HG03439 (cell line): Measurements from ENCODE around the gene S1PR4.
A peak's percentile ranks its signal among the peaks of the same experiment; 100 is the strongest.

ENCODE experiments used
- ATAC-seq: cut with Tn5 transposase; IDR thresholded peaks from one replicate; pipeline ENCODE4 v1.9.1; 2021; ENCODE audit warnings: mild to moderate bottlenecking, moderate library complexity; ENCODE audit not compliant: unreplicated experiment

The S1PR4 gene, protein sequence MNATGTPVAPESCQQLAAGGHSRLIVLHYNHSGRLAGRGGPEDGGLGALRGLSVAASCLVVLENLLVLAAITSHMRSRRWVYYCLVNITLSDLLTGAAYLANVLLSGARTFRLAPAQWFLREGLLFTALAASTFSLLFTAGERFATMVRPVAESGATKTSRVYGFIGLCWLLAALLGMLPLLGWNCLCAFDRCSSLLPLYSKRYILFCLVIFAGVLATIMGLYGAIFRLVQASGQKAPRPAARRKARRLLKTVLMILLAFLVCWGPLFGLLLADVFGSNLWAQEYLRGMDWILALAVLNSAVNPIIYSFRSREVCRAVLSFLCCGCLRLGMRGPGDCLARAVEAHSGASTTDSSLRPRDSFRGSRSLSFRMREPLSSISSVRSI

DNA sequence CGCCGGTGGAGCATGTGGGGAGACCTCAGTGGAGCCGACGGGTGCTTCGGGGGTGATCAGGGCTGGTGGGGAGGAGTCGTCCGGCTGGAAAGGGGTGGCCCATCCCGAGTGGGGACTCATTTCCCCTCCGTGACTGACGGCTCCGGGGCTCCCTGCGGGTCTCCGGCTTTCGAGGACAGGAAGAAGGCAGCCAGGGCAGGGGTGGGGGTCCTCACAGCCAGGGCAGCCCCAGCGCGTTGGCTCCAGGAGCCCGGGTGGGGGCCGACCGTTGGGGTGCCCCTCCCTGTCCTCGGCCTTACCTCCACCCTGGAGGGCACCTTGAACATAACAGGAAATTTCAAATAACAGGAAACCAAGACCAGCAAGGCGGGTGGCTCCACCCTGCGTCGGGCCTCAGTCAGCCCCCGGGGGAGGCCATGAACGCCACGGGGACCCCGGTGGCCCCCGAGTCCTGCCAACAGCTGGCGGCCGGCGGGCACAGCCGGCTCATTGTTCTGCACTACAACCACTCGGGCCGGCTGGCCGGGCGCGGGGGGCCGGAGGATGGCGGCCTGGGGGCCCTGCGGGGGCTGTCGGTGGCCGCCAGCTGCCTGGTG lies at the start of gene S1PR4:
Gene S1PR4 (plus strand): TSS at position 393 of the 596 bp plus-strand sequence. CDS start 24 bp downstream, at position 417.
- peak; percentile 31 for ATAC-seq

DNA sequence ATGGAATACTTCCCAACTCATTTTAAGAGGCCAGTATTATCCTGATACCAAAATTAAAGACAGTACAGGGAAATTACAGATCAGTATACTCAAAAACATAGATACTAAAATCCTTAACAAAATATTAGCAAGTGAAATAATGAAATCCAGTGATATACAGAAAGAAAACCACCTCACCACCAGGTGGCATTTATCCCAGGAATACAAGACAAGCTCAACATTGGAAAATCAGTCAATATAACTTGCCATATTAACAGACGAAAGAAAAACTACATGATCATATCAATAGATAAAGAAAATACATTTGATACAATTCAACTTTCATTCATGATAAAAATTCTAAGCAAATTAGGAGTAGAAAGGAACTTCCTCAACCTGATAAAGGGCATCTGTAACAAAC lies 49.5 kb upstream of the S1PR4 start:
- no peak for ATAC-seq

DNA sequence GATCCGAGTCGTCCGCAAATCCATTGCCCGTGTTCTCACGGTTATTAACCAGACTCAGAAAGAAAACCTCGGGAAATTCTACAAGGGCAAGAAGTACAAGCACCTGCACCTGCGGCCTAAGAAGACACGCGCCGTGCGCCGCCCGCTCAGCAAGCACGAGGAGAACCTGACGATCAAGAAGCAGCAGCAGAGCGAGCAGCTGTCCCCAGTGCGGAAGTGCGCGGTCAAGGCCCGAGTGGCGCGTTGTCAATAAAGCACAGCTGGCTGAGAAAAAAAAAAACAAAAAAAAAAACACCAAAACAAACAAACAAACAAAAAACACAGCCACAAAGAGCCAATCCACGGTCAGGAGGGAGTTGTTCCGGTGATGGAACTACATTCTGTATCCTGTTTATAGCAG lies 47.4 kb upstream of the S1PR4 start:
- no peak for ATAC-seq

DNA sequence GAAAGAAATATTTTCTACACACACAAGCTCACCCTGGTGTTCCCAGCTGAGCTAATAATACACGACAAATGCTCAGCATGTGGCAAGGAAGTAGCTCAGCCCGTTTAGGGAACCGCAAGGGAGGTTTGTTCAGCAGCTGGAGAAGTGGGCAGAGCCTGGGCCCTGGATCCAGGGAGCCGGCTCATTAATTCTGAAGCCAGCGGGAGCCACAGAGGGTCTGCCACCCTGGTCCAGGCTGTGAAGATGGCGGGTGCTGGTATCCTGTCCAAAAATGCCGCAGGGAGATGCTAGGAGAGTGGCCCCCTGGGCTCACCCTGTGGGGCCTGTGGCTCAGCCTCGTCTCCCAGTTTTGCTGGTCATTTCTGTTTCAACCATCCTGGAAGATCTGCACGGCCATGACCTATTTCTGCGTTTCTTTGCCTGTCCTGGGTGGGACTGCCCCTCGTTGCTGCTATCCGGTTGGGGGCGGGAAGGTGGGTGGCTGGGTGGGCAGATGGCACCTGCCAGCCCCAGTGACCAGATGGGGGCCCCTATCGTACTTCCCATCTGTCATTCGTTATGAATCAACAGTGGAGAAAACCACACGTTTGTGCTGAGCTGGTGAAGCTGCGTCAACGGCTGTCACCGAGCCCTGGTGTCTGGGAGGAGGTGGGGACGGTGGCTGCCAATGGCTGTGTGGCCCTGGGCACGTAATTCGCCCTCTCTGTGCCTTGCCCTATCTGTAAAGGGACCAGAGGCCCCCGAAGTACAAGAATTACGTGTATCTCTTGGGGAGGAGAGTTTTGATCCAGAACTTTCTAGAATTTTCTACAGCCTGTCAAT lies 45.4 kb upstream of the S1PR4 start:
- peak; percentile 55 for ATAC-seq

DNA sequence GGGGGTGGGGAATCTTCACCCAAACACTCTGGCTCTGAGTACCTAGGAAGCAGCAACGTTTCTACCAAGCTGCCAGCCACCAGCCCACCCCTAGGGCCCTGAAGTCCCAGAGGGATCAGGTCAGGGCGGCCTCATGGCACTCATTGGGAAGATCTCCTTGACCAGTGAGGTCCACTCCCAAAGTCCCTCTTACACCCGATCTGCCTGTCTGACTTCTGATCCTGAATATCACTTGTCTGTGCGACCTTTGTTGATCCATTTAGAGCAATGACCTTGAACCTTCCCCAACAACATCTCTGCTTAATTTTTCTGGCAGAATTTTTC lies 44.8 kb upstream of the S1PR4 start:
- no peak for ATAC-seq

DNA sequence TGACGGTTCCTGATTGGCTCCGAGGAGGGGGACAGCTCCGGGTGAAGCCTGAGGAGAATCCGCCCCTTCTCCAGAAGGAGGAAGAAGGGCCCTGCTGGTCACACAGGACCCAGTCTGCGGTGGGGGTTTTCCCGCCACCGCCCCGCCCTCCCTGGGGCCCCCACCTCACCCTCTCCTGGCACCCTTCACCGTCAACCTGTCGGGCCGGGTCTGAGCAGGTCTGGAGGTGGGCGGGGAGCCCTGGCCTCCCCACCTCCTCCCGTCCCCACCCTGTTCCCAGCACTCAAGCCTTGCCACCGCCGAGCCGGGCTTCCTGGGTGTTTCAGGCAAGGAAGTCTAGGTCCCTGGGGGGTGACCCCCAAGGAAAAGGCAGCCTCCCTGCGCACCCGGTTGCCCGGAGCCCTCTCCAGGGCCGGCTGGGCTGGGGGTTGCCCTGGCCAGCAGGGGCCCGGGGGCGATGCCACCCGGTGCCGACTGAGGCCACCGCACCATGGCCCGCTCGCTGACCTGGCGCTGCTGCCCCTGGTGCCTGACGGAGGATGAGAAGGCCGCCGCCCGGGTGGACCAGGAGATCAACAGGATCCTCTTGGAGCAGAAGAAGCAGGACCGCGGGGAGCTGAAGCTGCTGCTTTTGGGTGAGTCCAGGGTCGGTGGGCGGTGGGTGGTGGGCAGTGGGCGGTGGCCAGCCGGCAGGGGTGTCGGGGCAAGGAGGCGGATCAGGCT lies 42.4 kb upstream of the S1PR4 start, which contains the start of gene GNA15:
Gene GNA15 (plus strand): TSS at position 73 of the 723 bp plus-strand sequence. CDS start 418 bp downstream, at position 491.
- no peak for ATAC-seq

DNA sequence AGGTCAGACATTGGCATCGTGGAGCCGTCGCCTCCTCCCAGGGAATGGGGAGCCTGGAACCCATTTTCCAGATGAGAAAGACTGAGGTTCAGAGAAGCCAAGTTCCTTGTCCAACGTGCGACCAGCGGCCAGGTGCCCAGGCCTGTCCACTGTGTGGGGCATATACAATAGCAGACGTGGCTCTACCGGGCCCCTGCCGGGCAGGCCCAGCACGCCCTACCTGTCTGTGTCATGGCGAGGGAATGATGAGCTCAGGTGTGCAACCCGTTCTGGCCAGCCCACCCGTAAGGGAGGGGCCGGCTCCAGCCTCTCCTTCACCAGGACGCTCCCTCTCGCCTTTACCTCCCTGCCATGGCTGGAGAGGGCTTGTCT lies 41.9 kb upstream of the S1PR4 start:
- no peak for ATAC-seq

DNA sequence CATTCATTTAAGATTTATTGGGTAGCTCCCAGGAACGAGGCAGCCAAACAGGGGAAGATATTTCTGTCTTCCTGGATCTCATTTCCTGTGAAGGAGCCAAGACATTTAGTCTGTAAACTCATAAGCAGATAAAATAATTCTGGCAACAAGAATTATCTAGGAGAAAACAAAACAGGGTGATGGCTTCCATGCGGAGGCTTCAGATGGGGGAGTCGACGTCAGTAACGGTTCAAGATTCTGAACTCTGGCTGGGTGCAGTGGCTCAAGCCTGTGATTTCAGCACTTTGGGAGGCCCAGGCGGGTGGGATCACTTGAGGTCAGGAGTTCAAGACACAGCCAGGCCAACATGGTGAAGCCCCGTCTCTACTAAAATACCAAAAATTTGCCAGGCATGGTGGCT lies 41.5 kb upstream of the S1PR4 start:
- ATAC-seq: no peak

DNA sequence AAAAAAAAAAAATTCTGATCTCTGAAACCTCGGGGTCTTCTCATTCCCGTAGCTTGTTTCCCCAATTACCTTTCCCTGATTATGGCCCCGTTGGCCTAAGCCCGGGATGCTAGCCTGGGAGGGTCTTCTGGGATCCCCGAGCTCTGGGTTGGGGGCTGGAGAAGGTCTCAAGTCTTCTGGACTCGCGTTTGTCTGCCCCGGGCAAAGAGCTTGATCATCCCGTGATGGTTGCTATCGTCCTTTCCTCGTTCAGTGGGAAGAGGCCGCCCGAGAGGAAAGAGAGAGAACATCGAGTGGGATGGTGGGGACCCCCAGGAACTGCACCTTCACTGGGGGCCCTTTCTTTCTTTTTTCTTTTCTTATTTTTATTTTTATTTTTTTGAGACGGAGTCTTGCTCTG lies 40.3 kb upstream of the S1PR4 start:
- no peak for ATAC-seq

DNA sequence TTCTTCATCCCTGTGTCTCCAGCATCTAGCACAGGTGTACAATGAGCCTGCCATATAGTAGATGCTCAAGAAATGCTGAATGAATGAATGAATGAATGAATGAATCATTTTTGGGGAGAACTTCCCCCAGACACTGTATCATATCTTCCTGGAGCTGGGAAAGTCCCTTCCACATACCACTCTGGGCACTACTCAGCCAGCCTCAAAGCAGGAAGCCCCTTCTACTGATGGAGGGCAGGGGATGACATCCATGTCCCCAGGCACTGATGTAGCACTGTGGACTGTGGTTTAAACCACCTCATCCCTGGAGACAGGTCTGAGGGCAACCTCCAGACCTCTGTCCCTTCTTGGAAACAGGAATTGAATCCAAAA lies 37.9 kb upstream of the S1PR4 start:
- no peak for ATAC-seq

DNA sequence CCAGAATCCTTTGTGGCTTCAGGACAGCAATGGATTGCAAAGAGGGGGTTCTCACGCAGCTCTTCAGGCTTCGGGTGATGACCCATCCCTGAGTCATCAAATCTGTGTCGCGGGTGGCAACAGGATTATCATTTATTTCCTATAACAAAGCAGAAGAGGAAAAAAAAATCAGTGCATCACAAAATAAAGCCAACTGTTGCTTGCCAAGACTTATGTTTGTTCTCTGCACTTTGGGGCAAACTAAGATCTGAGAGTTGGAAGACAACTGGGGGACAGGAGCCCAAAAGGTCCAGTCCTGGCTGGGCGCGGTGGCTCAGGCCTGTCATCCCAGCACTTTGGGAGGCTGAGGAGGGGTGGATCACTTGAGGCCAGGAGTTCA lies 36.3 kb upstream of the S1PR4 start:
- ATAC-seq: no peak

DNA sequence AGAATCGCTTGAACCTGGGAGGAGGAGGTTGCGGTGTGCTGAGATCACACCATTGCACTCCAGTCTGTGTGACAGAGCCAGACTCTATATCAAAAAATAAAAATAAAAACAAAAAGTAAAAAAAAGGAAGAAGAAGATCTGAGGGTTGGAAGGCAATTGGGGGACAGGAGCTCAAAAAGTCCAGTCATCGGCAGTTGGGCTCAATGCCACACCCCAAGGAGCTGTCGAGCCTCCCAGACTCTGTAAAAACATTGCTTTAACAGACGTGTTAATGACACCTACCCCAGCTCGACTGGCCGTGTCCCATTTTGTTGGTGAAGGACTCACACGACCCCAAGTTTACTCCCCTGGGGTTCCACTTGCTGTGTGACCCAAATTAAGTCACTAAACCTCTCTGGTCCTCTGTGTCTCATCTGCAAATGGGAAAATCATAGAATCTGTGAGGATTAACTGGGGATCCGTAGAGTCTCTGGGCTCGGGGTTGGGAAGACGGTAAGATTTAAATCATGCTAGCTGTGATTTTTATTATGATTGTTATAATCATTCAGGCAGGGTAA lies 35.7 kb upstream of the S1PR4 start:
- no peak for ATAC-seq

DNA sequence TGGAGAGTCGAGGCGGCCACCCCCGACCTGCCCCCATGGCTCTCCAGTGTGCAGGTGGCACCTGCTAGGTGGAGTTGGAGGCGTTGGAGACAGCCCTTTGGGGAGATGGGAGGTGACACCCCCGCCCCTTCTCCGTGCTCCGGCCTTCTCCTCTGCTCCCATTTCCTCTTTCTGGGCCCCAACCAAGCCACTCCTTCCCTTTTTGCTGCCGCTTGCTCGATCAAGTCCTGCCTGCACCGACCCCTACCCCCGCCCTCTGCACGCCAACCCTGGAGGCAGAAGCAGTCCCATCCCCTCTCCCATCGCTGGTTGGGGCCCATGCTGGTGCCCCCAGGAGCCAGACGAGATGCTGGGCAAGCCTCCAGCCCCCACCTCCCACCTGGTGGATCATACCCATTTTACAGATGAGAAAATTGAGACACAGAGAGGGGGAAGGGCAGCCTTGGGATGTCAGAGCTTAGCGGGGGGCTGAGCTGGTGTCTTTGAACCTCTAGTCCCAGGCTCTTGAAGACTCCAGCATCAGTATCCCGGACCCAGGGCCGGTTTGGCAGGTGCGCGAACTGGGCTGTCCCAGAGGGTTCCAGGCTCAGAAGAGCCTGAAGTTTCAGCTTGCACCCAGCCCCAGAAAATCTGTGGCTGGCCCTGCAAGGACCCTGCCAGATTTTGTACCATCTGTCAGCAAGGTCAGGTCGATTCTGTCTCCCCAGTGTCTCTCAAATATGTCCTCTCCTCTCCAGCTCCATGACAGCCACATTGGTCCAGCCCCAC lies 32.5 kb upstream of the S1PR4 start:
- ATAC-seq: no peak

DNA sequence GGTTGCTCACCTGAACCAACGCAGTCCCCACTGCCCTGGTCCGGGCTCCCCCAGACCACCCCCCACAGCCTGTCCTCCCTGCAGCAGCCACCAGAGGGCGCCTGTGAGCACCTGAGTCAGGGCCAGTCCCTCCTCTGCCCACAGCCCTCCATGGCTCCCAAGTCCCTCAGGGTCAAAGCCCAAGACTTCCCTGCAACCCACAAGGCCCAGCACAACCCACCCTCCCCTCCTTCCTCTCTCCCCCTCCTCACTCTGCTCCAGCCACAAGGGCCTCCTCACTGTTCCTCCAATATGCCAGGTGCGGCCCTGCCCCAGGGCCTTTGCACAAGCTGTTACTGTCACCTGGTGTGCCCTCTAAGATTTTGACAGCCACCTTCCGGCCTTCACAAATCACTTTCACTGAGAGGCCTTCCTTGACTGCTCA lies 31.9 kb upstream of the S1PR4 start:
- ATAC-seq: no peak

DNA sequence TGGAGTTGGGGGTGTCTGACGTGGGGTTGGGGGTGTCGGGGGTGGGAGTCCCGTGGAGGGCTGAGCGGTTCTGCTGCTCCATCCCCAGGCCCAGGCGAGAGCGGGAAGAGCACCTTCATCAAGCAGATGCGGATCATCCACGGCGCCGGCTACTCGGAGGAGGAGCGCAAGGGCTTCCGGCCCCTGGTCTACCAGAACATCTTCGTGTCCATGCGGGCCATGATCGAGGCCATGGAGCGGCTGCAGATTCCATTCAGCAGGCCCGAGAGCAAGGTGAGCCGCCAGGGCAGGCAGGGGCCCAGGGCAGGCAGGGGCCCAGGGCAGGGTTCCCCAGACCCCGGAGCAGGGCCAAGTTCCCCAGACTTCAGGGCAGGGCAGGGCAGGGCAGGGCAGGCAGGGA lies 30.1 kb upstream of the S1PR4 start:
- no peak for ATAC-seq

DNA sequence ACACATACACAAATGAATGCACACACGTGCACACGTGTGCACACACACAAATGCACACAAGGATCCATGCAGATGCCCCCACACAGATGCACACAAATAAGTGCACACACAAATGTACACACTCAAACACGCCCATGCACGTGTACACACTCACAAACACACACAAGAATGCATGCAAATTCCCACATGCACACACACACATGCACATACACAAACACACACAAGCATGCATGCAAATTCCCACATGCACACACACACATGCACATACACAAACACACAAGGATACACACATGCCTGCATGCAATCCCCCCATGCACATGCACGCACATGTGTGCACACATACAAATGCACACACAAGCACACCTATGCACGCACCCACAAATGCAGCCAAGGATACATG lies 29.5 kb upstream of the S1PR4 start:
- ATAC-seq: no peak

DNA sequence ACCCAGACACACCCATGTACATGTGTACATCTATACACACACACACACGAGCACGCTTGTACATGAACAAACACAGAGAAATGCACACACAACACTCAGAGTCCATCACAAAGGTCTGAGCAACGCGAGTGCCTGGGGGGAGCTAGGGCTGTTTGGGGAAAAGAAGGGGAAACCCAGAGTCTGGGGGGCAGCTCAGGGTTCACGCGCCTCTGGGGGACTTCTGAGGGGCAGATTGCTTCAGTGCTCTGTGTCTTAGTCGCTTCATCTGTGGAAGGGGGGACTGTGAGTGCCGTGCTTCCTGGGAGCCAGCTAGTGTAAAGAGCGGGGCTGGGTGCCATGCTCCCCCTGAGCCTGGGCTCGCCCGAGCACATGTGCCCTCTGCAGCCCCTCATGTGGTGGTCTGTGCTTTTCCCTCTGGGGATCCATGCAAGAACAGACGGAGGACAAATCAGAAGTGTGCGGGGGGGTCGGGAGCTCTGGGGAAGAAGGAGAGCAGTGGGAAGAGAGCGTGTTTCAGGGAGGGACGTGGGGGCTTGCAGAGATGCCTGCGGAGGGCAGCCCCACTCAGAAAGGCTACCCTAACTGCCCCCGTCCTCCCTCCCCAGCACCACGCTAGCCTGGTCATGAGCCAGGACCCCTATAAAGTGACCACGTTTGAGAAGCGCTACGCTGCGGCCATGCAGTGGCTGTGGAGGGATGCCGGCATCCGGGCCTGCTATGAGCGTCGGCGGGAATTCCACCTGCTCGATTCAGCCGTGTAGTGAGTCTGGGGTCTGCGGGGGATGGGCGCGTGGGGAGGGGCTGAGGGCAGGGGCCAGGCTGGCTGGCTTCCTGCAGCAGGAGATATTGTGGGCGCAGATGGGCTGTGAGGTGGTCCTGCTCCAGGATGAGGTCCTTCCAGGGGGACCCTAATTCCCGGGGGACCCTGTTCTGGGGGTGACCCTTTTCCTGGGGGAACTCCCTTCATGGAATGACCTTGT lies 28.8 kb upstream of the S1PR4 start:
- ATAC-seq: no peak

DNA sequence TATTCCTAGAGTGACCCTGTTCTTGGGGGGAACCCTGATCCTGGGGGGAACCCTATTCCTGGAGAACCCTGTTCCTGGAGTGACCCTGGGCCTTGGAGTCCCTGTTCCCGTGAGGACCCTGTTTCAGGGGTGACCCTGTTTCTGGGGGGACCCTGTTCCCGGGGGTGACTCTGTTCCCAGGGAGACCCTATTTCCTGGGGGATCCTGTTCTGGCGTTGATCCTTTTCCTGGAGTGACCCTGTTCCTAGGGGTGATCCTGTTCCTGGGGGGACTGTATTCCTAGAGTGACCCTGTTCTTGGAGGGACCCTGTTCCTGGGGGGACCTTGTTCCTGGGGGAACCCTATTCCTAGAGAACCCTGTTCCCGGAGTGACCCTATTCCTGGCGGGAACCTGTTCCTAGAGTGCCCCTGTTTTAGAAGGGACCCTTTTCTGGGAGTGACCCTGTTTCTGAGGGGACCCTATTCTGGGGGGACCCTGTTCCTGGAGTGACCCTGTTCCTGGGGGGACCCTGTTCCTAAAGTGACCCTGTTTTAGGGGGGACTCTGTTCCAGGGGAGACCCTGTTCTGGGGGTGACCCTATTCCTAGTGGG lies 27.7 kb upstream of the S1PR4 start:
- no peak for ATAC-seq
